Activated CD8-positive, alpha-beta memory T cell treated with anti-CD3 and anti-CD28 coated beads, Interleukin-2, amount 50 U/mL, for 4 hours (primary cell): ENCODE results near the gene NUP188.

ENCODE experiments used
- DNase-seq: peaks from one replicate; pipeline ENCODE4 v3.0.0-alpha.2; 2020

Gene NUP188, protein sequence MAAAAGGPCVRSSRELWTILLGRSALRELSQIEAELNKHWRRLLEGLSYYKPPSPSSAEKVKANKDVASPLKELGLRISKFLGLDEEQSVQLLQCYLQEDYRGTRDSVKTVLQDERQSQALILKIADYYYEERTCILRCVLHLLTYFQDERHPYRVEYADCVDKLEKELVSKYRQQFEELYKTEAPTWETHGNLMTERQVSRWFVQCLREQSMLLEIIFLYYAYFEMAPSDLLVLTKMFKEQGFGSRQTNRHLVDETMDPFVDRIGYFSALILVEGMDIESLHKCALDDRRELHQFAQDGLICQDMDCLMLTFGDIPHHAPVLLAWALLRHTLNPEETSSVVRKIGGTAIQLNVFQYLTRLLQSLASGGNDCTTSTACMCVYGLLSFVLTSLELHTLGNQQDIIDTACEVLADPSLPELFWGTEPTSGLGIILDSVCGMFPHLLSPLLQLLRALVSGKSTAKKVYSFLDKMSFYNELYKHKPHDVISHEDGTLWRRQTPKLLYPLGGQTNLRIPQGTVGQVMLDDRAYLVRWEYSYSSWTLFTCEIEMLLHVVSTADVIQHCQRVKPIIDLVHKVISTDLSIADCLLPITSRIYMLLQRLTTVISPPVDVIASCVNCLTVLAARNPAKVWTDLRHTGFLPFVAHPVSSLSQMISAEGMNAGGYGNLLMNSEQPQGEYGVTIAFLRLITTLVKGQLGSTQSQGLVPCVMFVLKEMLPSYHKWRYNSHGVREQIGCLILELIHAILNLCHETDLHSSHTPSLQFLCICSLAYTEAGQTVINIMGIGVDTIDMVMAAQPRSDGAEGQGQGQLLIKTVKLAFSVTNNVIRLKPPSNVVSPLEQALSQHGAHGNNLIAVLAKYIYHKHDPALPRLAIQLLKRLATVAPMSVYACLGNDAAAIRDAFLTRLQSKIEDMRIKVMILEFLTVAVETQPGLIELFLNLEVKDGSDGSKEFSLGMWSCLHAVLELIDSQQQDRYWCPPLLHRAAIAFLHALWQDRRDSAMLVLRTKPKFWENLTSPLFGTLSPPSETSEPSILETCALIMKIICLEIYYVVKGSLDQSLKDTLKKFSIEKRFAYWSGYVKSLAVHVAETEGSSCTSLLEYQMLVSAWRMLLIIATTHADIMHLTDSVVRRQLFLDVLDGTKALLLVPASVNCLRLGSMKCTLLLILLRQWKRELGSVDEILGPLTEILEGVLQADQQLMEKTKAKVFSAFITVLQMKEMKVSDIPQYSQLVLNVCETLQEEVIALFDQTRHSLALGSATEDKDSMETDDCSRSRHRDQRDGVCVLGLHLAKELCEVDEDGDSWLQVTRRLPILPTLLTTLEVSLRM (N-terminal part only)

DNA sequence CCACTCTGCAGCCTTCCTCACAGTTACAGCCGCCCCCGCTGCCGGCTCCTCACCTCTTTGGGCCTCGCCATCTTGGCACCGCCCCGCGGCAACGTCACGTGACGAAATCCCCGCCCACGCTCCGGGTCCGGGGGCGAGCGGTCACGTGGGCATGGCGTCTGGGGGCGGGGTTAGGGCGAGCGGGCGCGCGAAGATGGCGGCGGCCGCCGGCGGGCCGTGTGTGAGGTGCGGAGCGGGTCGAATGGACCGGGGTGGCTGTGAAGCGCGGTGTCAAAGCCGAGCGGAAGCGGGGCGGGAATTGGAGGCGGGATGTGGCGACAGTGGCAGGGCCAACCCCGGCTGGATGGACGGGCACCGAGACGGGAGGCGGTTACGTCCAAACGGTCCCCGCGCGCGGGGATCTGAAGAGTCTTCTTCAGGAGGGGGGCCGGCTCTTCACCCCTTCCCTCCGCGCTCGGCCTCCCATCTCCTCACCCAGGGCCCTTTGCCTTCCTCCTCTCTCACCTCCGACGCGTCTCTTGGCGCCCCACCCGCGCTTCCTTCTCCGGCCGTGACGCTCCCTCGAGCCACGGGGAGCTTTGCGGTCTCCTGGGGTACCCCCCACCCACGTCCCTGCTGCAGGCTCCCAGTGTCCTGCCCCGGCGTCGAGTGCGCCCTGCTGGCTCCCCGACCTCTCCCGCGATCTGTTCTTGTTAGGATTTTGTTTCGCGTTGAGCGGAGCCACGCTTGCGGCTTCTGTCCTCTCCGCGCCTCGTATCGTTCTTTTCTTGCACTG, at the start of gene NUP188, which contains the start of gene DOLK:
TSS of gene NUP188 (plus strand) at position 173 of the 775 bp plus-strand sequence. CDS start at position 194, 21 bp downstream.
TSS of gene DOLK (minus strand) at position 77 of the 775 bp plus-strand sequence. CDS start 300 bp downstream, outside the sequence.
- peak; percentile 100 for DNase-seq

DNA sequence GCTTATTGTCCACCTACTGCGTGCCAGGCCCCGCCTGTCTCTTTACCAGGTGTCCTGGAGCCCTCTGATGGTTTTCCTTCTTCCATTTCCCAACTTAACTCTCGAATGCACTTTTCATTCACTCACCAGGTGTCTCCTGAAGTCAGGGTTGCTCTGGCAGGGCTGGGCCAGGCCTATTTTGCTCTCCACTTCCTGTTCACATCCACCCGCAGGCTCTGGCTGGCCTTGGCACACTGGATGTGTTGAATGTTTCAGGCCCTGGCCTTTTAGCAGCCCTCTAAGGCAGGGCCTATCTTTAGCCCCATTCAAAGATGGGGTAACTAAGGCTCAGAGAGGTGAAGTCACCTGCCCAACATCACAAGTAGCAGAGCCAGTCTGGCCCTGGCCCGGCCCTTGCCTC, 49.1 kb upstream of the NUP188 start:
- DNase-seq: no peak

DNA sequence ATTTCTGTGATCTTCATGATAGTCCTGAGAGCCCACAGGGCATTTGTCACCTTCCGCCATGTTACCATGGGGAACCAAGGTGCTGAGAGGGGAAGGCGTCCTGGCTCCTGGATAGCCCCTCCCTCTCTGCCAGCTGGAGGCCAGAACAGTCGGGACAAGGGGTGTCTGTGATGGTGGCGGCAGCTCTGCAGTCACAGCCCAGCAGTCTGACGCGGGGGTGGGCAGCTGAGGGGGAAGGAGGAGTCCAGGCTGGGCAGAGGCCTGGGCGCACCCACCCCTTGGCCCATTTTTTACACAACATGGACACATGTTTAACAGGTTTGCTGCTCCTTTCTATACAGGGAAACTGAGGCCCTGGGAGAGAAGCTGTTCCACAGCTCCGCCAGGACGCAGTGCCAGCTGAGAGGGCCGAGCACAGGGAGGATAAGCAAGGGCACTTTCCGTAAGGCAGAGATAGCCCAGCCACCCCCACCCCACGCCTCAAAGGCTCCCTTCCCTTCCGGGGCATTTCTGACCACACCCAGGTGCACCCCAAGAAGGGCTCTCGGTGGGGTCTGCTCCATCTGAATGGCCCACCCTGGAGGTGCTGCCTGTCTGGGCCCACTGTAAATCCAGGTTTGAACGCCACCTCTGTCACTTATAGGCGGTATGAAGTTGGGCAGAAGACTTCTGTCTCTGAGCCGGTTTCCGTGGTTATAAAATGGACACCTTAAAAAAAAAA, 48.5 kb upstream of the NUP188 start:
- DNase-seq: no peak

DNA sequence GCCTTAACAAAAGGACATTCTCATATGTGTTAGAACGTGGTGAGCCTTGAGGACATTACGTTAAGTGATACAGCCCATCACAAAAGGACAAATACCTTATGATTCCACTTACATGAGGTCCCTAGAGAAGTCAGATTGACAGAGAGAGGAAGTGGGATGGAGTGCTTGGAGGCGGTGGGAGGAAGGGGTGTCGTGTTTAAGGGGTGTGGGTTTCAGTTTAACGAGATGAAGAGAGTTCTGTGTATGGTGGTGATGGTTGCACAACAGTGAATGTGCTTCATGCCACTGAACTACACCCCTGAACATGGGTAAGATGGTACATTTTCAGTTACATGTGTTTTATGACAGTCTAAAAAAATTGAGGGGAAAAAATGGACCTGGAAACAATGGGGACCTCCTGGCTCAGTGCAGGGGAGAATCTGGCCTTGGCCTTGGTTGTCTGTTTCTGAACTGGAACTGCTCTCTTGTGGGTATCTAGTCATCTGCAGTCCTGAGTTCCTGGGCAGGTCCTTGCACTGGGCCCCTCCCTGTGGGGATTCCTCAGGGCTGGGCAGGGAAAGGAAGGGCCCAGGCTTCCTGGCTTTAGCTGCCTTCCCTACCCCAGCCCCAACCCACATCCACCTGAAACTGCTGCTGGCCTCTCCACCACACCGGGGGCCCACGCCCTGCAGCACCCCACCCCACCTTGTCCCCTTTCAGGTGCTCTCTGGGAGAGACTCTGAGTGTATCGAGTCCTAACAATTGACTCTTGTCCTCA, 47.8 kb upstream of the NUP188 start:
- DNase-seq: no peak

DNA sequence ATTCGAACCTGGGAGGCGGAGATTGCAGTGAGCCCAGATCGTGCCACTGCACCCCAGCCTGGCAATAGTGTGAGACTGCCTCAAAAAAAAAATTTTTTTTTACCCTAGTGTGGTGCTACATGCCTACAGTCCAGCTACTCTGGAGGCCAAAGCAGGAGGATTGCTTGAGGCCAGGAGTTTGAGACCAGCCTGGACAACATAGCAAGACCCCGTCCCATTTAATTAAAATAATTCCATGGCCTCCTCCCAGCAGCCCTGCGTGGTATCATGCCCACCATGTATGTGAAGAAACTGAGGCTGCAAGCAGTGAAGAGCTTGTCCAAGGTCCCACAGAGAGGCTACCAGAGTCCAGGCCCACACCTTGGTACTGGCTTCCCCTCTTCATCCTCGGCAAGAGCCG, 46.1 kb upstream of the NUP188 start:
- no peak for DNase-seq

DNA sequence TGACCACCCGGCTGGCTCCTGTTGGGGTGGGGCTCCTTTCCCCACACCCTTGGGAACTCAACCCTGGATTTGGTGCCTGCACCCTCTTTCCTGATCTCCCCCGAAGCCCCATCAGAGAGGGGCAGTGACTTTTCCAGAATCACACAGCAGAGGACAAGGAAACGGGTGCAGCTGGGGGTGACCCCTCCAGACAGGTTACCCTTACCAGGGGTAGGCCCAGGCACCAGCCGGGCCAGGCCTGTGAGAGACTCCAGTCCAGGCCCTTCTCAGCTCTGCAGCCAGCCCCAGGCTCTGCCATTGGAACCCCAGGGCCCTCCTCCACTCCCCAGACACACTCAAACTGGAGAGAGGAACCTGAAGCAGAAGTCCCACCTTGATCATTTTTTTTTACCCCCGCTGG, 45.7 kb upstream of the NUP188 start:
- DNase-seq: no peak

DNA sequence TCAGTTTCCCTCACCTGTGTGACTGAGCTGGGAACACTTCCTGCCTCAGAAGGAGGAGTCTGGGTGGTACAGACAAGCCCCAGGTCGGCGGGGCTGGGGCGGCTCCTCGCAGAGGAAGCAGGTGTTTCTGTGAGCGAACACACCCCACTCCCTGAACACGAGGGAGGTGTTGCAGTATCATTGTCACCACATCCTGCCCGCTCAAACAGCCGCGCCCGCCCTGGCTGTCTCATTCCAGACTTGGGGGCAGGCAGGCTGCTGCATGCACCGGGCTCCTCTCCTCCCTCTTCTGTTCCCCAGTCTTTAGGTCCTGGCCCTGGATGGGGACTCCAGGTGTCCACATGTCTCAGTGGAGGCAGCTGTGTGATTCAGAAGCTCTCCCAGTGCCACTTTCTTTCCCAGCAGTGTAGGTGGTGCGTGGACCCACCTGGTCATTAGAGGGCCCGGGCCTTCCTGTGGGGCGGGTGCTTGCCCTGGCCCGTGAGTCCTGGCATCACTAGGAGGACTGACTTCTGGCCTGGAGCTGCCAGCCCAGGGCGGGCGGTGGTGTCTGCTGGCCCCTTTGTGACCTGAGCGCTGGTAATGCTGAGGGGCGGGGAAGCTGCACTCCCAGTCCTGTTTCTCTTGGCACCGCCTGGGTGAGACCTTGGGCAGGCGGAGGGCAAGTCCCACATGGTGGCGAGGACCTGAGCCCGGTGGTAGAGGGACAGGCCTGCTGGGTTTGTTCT, 45.0 kb upstream of the NUP188 start:
- DNase-seq: peak; percentile 83

DNA sequence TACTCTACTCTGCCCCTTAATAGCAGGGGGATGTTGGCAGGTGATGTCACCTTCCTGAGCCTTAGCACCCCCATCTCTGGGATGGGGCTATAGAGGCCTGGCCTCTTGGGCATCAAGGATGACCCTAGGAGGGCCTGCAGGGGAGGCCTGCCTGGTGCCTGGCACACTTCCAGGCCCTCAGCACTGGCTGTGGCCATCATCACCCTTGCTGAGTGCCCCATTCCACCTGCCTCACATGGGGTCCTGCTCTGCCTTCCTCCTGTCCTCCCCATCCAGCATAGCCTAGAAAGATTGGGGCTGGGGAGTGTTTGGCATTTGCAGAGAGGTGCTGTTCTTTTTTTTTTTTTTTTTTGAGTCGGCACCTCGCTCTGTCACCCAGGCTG, 44.4 kb upstream of the NUP188 start:
- DNase-seq: no peak

DNA sequence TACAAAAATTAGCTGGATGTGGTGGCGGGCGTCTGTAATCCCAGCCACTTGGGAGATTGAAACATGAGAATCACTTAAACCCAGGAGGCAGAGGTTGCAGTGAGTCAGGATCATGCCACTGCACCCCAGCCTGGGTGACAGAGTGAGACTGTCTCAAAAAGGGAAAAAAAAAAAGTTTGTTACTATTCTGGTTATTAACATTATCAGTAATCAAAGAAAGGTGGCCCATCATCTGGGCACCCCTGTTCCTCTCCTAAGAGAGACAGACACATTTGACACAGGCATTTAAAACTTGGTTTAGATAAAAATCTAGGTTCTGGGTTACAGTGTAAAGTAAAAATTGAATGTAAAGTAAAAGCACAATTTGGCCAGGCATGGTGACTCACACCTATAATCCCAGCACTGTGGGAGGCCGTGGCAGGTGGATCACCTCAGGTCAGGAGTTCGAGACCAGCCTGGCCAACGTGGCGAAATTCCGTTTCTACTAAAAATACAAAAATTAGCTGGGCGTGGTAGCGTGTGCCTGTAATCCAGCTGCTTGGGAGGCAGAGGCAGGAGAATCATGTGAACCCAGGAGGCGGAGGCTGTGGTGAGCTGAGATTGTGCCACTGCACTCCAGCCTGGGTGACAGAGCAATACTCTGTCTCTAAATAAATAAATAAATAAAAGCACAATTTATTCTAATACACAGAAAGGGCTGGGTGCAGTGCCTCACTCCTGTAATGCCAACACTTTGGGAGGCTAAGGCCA, 43.5 kb upstream of the NUP188 start:
- DNase-seq: no peak

DNA sequence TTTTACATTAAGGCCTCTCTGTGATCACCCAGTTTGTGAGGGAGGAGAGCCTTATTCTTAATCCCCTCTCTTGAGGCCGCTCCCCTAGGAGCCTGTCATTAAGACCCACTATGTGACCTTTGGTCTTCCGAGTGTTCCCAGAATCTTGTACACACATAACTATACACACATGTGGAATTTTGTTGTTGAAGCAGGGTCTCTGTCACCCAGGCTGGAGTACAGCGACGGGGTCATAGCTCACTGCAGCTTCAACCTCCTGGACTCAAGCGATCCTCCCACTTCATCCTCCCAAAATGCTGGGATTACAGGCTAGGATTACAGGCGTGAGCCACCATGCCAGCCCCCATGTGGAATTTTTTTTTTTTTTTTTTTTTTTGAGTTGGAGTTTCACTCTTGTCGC, 41.5 kb upstream of the NUP188 start:
- DNase-seq: no peak

DNA sequence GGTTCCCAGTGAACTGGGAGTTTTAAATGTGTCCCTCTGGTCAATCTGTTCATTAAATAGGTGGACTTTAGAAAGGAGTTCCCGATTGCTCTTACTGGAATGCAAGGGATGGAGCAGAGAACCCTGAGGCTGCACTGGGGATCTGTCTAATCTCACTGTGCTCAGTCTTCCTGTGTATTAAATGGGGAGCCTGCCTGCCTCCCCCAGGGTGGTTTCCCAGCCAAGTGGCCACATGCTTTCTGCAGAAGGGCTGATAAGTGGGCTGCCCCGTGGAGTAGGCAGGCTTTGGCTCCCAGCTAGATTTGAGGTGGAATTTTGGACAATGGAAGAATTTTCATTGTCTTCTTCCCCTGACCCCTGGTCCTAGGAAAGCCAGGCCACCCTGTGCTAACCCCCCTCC, 40.8 kb upstream of the NUP188 start:
- no peak for DNase-seq

DNA sequence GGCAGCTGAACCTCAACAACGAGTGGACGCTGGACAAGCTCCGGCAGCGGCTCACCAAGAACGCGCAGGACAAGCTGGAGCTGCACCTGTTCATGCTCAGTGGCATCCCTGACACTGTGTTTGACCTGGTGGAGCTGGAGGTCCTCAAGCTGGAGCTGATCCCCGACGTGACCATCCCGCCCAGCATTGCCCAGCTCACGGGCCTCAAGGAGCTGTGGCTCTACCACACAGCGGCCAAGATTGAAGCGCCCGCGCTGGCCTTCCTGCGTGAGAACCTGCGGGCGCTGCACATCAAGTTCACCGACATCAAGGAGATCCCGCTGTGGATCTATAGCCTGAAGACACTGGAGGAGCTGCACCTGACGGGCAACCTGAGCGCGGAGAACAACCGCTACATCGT, 39.1 kb upstream of the NUP188 start:
- DNase-seq: no peak

DNA sequence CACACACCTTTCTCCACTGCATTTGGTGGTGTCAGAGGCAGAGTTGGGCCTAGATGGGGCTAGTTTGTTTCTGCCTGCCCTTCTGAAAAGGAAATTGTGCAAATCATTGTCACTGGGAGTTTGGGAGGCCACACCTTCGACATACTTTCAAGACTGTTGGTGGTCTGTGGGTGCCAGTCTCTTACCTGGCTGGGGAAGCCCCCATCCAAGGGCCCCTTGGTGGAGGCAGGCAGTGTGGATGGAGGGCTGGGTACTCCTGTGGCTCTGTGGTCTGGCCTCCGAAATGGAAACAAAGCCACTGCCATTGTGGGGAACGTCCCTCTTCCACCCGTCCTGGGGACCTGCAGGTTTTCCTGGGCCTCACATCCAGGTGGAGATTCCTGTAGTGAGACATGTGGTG, 37.6 kb upstream of the NUP188 start:
- DNase-seq: no peak

DNA sequence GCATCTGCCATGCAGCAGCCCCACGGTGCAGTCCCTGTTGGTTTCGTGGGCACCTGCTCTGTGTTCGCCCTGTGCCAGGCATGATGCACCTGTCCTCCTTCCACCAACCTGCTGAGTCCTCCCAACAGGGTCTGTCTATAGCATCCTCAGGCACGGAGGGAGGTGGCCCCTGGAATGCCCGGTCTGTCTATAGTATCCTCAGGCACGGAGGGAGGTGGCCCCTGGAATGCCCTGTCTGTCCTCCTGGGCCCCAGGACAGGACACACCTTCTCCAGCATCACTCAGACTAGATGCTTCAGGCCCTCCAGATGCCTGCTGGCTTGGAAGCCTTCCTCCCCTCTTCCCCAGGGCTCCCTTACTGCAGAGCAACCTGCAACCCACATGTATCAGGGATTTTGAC, 36.6 kb upstream of the NUP188 start:
- DNase-seq: no peak

DNA sequence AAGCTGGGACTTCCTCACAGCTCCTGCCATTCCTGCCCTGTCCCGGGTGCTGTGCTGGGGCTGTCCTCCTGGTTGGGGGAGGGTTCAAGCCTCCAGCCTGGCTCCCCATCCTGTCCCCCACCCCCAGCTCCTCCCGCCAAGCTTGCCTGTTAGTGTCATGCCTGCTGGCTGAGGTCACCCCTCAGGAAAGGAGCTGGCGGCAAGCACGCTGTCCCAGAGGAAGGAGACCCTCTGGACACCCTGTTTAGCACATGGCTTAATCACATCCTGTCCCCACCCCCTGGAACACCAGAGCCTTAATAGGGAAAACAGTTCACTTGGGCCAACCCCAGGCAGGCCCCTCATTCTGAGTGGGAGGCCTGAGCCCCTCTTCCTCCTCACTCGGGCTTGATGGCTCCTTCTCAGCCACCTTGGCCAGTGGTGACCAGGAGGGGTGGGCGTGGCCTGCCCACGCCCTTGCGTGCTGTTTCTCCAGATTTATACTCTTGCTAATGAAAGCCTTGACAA, 35.9 kb upstream of the NUP188 start:
- no peak for DNase-seq

DNA sequence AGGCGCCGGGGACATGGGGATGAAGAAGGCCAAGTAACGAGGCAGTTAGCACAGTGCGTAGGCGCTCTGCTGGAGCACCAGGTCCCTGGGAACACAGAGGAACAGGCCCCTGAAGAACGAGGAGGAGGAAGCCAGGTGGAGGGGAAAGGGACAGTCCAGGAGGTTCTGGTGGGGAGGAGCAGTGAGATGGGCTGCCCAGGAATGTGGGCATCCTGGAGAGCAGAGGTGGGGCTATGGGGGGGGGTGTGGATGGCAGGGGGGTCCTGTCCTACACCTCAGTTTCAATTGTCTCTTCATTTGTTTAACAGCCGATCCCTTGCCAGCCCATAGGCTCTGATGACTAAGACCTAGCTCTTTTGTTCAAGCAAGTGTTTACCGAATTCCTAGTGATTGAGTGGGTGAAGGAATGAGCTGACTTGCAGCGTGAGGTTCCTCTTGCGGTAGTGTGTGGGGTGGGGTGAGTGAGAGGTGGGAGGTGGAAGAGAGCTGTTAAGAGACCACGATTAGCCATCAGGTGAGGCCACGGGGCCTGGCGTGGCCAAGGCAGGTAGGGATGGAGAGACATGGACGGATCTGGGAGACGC, 35.1 kb upstream of the NUP188 start:
- no peak for DNase-seq

DNA sequence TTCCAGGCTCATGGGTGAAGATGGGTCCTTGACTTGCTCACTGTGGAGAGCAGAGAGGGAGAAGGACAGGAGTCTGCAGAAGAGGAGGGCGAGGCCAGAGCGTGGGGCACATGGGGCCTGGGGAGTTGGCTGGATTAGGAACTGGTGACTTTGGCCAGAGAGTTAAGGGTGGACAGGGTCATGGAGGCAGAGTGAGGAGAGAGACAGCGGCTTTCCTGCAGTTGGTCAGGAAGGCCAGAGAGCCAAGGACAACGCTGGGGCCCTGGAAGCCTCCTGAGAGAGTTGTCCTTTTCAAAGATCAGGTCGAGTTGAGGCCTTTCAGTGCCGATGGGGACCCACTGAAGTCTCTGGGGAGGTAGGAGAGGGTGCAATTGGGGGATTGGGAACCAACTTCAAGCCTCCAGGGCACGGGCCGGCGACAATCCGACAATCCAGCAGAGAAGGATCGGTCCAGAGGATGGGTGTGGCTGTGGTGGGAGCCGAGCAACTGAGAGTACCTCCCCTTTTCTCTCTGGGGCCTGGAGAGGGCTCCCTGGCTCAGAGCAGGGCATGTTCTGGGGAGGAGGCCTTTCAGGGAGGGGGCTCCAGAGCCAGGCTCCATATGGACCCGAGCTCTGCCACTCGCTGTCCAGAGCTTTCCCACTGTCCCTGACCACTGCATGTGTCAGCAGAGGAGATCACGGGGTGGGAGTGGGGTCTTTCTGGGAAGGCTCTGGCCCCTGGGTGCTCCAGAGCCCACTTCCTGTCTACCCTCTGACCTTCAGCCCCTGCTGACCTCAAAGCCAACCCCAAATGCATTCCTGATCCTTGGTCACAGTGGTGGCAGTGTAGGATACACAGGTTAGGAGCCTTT, 34.2 kb upstream of the NUP188 start:
- no peak for DNase-seq
